Measurements from ENCODE around the gene TMEM9.

Gene TMEM9

GRCh38 chr1:201173736-201174135 lies 19.5 kb upstream of the TMEM9 start:
- Histone ChIP-seq H3K36me3 (ENCODE audit: insufficient read depth) (no peaks in the 10 kb centered on the region), H3K4me1 (ENCODE audit: low read depth, poor library complexity, severe bottlenecking) (peaks cover 29% of the 10 kb centered on the region), H4K20me1 (ENCODE audit: insufficient read depth) (no peaks in the 10 kb centered on the region), H3K79me2 (ENCODE audit: insufficient read depth, low read depth) (no peaks in the 10 kb centered on the region), H3K27me3 (ENCODE audit: insufficient read depth, low read depth) (no peaks in the 10 kb centered on the region), H3K27ac (no peak overlapping the region), H3K9ac (no peak overlapping the region), H2AFZ (ENCODE audit: low read depth) (no peak overlapping the region), H3K4me3 (IDR thresholded peaks at IDR 0.05; ENCODE audit: insufficient read depth, low read depth, low read length) (no peak overlapping the region), H3K4me2 (no peak overlapping the region)
- no peak for TF ChIP-seq CTCF (conservative IDR thresholded peaks at IDR 0.05; ENCODE audit: low read depth, low read length)

DNA sequence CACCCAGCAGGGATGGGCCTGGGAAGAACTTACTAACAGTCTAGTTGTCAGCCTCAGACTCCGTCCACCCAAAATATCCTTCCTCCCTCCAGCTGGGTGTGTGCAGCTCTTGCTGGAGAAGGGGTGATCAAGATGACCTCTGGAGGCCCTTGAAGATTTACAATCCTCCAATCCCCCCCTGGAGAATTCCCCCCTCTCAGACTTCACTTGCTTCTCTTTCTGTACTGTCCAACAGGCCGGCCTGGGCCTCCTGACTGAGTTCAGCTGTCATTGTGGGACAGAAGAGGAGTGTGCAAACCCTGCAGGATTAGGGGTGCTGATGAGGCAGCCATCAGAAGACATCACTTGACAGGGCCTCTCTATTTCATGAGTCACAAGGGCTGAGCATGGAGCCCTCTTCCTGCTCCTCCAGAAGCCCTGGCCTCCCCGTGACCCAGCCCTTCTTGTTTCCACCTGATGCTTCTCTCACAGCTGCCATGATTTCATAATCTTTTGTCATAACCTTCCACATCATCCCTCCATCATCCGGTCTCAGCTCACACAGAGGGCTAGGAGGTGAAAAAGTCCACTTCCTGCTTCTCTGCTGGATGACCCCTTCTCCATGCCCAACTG lies 18.8 kb upstream of the TMEM9 start:
- Histone ChIP-seq H3K27ac (no peak overlapping the region), H3K27me3 (ENCODE audit: insufficient read depth, low read depth) (no peaks in the 10 kb centered on the region), H3K4me1 (ENCODE audit: low read depth, poor library complexity, severe bottlenecking) (peaks cover 29% of the 10 kb centered on the region), H3K4me3 (IDR thresholded peaks at IDR 0.05; ENCODE audit: insufficient read depth, low read depth, low read length) (no peak overlapping the region), H3K9ac (no peak overlapping the region), H4K20me1 (ENCODE audit: insufficient read depth) (no peaks in the 10 kb centered on the region), H2AFZ (ENCODE audit: low read depth) (no peak overlapping the region), H3K79me2 (ENCODE audit: insufficient read depth, low read depth) (no peaks in the 10 kb centered on the region), H3K4me2 (no peak overlapping the region; the same call in 1 of the 2 replicates), H3K36me3 (ENCODE audit: insufficient read depth) (no peaks in the 10 kb centered on the region)
- TF ChIP-seq CTCF (conservative IDR thresholded peaks at IDR 0.05; ENCODE audit: low read depth, low read length), result no peak

DNA sequence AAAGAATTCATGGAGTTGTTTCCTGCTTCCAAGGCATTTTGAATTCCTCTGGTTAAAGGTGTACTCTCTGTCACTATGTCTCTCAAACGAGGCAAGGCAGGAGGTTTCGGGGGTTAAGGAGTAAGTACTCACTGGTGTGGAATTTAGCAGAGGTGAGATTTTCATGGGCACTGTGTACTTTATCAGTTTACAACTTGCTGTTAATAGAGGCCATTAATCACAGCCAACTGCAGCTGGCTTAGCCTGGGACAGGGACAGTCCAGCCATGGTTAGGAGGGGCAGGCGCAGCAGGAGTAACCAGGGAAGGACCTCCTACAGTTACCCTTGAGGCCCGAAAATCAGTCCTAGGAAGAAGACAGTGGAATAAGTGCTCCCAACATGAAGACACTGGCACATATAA lies 18.1 kb upstream of the TMEM9 start:
- peaks cover 29% of the 10 kb centered on the region for H3K4me1 ChIP-seq (ENCODE audit: low read depth, poor library complexity, severe bottlenecking)
- no peaks in the 10 kb centered on the region for H3K27me3 ChIP-seq (ENCODE audit: insufficient read depth, low read depth)
- H3K79me2 ChIP-seq (ENCODE audit: insufficient read depth, low read depth), result no peaks in the 10 kb centered on the region
- H3K4me2 ChIP-seq, result peak overlapping the region; percentile 88; the same call in 1 of the 2 replicates
- TF ChIP-seq CTCF (conservative IDR thresholded peaks at IDR 0.05; ENCODE audit: low read depth, low read length), result no peak
- no peaks in the 10 kb centered on the region for H3K36me3 ChIP-seq (ENCODE audit: insufficient read depth)
- peak overlapping the region; percentile 99; the same call in 1 of the 2 replicates for H3K27ac ChIP-seq
- no peaks in the 10 kb centered on the region for H4K20me1 ChIP-seq (ENCODE audit: insufficient read depth)
- H3K4me3 ChIP-seq (IDR thresholded peaks at IDR 0.05; ENCODE audit: insufficient read depth, low read depth, low read length), result no peak overlapping the region
- peak overlapping the region; percentile 87; the same call in 1 of the 2 replicates for H2AFZ ChIP-seq (ENCODE audit: low read depth)
- peak overlapping the region; percentile 97; the same call in 1 of the 2 replicates for H3K9ac ChIP-seq

DNA sequence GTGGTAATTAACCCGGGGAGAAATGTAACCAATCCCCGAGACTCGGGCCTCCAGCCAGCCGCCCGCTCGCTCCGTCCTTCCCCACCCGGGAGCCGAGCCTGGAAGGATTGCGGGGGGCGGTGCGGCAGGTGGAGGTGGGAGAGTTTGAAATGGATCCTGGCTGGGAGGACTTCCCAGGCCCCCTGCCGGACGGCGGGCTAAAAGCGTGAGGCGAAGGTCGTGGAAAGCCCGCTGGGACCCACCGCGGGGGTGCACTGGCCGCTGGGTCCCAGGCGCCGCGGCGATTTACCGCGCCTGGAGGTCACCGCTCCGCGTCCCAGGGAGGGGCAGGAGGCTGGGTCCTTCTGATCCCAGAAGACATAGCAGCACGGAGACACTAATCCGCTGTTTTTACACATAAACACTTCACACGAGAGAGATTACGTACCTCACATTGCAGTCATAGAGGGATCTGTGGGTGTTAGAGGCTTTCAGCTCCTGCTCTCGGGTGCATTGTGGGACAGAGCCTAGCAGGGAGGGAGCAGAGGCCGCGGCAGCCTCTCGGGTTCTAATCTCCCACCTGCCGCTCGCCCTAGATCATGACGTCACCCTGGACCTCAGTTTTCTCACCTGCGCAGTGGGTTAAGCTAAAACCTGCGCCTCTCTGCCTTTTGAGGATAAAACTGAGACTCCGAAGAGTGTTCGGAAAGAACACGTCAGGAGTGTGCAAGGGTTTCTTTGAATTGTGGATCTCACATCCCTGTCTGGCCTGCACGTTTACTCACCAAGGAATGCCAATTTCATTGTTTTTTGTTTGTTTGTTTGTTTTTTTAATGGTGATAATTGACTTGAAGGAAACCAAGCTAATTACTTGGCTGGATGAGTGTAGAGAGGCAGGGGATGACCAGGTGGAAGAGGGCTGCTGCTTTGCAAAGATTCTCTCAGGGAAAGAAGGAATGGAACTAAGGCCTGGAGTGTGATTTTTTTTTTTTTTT lies 17.1 kb upstream of the TMEM9 start:
- no peaks in the 10 kb centered on the region for H3K36me3 ChIP-seq (ENCODE audit: insufficient read depth)
- H3K4me1 ChIP-seq (ENCODE audit: low read depth, poor library complexity, severe bottlenecking), result peaks cover 29% of the 10 kb centered on the region
- peak; percentile 75 for TF ChIP-seq CTCF (conservative IDR thresholded peaks at IDR 0.05; ENCODE audit: low read depth, low read length)
- H3K9ac ChIP-seq, result peak overlapping the region; percentile 97
- peak overlapping the region; percentile 87 for H2AFZ ChIP-seq (ENCODE audit: low read depth)
- peak overlapping the region; percentile 88 for H3K4me2 ChIP-seq
- H3K4me3 ChIP-seq (IDR thresholded peaks at IDR 0.05; ENCODE audit: insufficient read depth, low read depth, low read length), result peak overlapping the region; percentile 70
- H3K27ac ChIP-seq, result peak overlapping the region; percentile 99
- no peaks in the 10 kb centered on the region for H4K20me1 ChIP-seq (ENCODE audit: insufficient read depth)
- H3K27me3 ChIP-seq (ENCODE audit: insufficient read depth, low read depth), result no peaks in the 10 kb centered on the region
- no peaks in the 10 kb centered on the region for H3K79me2 ChIP-seq (ENCODE audit: insufficient read depth, low read depth)

Data from KMS-11 (cell line).